Naive thymus-derived CD4-positive, alpha-beta T cell (primary cell): ENCODE data around the gene PACS2. TPM values are rescaled to one million over a fixed set of nuclear protein-coding genes. Genes with fewer than 3 reads are reported as not detected.
"Not testable (repeated sequence)": the region's sequence is repeated elsewhere in the genome, so short reads cannot be mapped to it uniquely, and the experiment has no call there.

Source experiments
- ATAC-seq: fragments of 150-1000 bp; cut with Tn5 transposase; 2 replicates; pipeline ENCODE4 v1.10.0; 2021; ENCODE audit warnings: mild to moderate bottlenecking, moderate library complexity
- CTCF ChIA-PET: fragments of 350-600 bp; sonication (Branson Sonifier 250); formaldehyde crosslinking; loops from one replicate; lab custom pipeline; 2021; ENCODE audit warnings: antibody characterized with exemption; lab: Charles Lee
- POLR2A ChIA-PET: fragments of 350-600 bp; sonication (Branson Sonifier 250); formaldehyde crosslinking; loops from one replicate; lab custom pipeline; 2021; ENCODE audit warnings: antibody characterized with exemption, inconsistent platforms; lab: Charles Lee
- DNase-seq, 9 donors: peaks; one replicate each; pipeline versions ENCODE4 v3.0.0 to v3.0.0-alpha.2; 2020 to 2022; ENCODE audit warnings: mixed read lengths in 1 of 9
- H3K27ac ChIP-seq: one replicate; pipeline ENCODE4 v1.7.0; 2013; ENCODE audit warnings: mild to moderate bottlenecking, low read depth, low read length, moderate library complexity
- H3K27me3 ChIP-seq, 2 donors: one replicate each; pipeline ENCODE4 v1.7.0; 2013; ENCODE audit warnings: low read length in 2 of 2, mild to moderate bottlenecking in 2 of 2, moderate library complexity in 2 of 2; ENCODE audit not compliant: control insufficient read depth in 2 of 2, insufficient read depth in 2 of 2
- H3K36me3 ChIP-seq, 3 experiments: 1 replicate in 2 of 3; 2 replicates in 1 of 3; pipeline ENCODE4 v1.7.0; 2013; ENCODE audit warnings: low read length in 3 of 3, mild to moderate bottlenecking in 3 of 3, moderate library complexity in 1 of 3; ENCODE audit not compliant: insufficient read depth in 3 of 3, control insufficient read depth in 2 of 3
- H3K4me1 ChIP-seq, 2 donors: one replicate each; pipeline ENCODE4 v1.7.0; 2013; ENCODE audit warnings: low read length in 2 of 2, mild to moderate bottlenecking in 2 of 2, moderate library complexity in 1 of 2; ENCODE audit not compliant: control insufficient read depth in 2 of 2, insufficient read depth in 2 of 2
- H3K4me3 ChIP-seq: 2 replicates; pipeline ENCODE4 v1.7.0; 2013; ENCODE audit warnings: mild to moderate bottlenecking, low read length
- H3K9me3 ChIP-seq, 3 experiments: 1 replicate in 2 of 3; 2 replicates in 1 of 3; pipeline ENCODE4 v1.7.0; 2013; ENCODE audit warnings: low read length in 3 of 3; ENCODE audit not compliant: control insufficient read depth in 2 of 3
- H3K27ac Mint-ChIP-seq, 9 donors: one replicate each; pipeline ENCODE4 v1.8.0; 2020 to 2022; ENCODE audit warnings: mixed read lengths in 9 of 9, mild to moderate bottlenecking in 8 of 9, moderate library complexity in 5 of 9, inconsistent platforms in 2 of 9
- H3K27me3 Mint-ChIP-seq, 5 donors: one replicate each; pipeline ENCODE4 v1.8.0; 2021 to 2022; ENCODE audit warnings: mixed read lengths in 5 of 5, mild to moderate bottlenecking in 1 of 5
- H3K36me3 Mint-ChIP-seq, 5 donors: one replicate each; pipeline ENCODE4 v1.8.0; 2020 to 2022; ENCODE audit warnings: mixed read lengths in 5 of 5, mild to moderate bottlenecking in 3 of 5, inconsistent platforms in 1 of 5
- H3K4me1 Mint-ChIP-seq, 7 donors: one replicate each; pipeline ENCODE4 v1.8.0; 2020 to 2022; ENCODE audit warnings: mixed read lengths in 7 of 7, mild to moderate bottlenecking in 3 of 7, inconsistent platforms in 1 of 7
- H3K4me3 Mint-ChIP-seq, 10 donors: one replicate each; pipeline ENCODE4 v1.8.0; 2020 to 2022; ENCODE audit warnings: mild to moderate bottlenecking in 10 of 10, mixed read lengths in 10 of 10, moderate library complexity in 6 of 10, inconsistent platforms in 2 of 10
- H3K9me3 Mint-ChIP-seq, 11 donors: one replicate each; pipeline ENCODE4 v1.8.0; 2020 to 2022; ENCODE audit warnings: mixed read lengths in 11 of 11, mild to moderate bottlenecking in 4 of 11, inconsistent platforms in 1 of 11, moderate library complexity in 1 of 11
- intact Hi-C, 2 donors: fragments of 100-400 bp; cut with micrococcal nuclease; formaldehyde crosslinking; loops; one replicate each; pipeline ENCODE4 v1.15.1; 2023
- polyA plus RNA-seq, 2 donors: library from polyadenylated mRNA; unstranded; fragments of 300-500 nt; fragmentation: Illumina TruSeq; gene quantifications; one replicate each; pipeline ENCODE4 v1.2.3, GENCODE V29; 2021
- total RNA-seq, 6 experiments: library from RNA in 5 of 6; stranded (reverse) in 5 of 6; gene quantifications; 1 replicate in 5 of 6; 2 replicates in 1 of 6; pipeline ENCODE4 v1.2.3 and lab custom pipeline; 2021 to 2026

The PACS2 gene
- total and polyA plus RNA-seq, 7 experiments from 2014 or later, result 1.5 to 75.4 (median 69.2) TPM

- peak overlapping the region; percentile 94 for H3K27ac ChIP-seq
- not testable (repeated sequence) for H3K9me3 ChIP-seq, H3K27me3 ChIP-seq, ATAC-seq, H3K36me3 ChIP-seq, H3K9me3 Mint-ChIP-seq, H3K27me3 Mint-ChIP-seq
- Mint-ChIP-seq H3K4me1 (peaks cover 34 to 52% (median 38%) of the 10 kb centered on the region in 7 donors), H3K4me3 (peak overlapping the region; percentile 71 to 93 (median 90)), H3K36me3 (peaks cover 0 to 19% (median 2%) of the 10 kb centered on the region in 5 donors), H3K27ac (peak overlapping the region; percentile 38 to 95 (median 89))
- H3K4me1 ChIP-seq, result peaks cover 0 to 22% of the 10 kb centered on the region in 2 donors
- intact Hi-C loops, result loop anchor here (1.0 to 10.0 kb wide), 21 partner anchors 12 to 550 kb away; partner anchors contain the start of genes NUDT14 (in 2 of the 2), PACS2 (in 2 of the 2), SIVA1 (in 2 of the 2) and AKT1 (in 1 of the 2)
- peak in 1 of 9 donors; percentile 26 for DNase-seq
- H3K4me3 ChIP-seq, result peak overlapping the region; percentile 73
- CTCF ChIA-PET, result interaction anchor here (0.6 to 1.2 kb wide), 2 partner anchors 22 to 145 kb away, joined by 3 read pairs; no protein-coding TSS in a partner anchor
- POLR2A ChIA-PET, result interaction anchor here (0.6 to 2.8 kb wide), 4 partner anchors 9 to 88 kb away, joined by 3 to 58 read pairs (median 6); partner anchors contain the start of gene PACS2
Observed at GRCh38 chr14:105301915-105302249, 12.7 kb upstream of the PACS2 start.

GRCh38 chr14:105303949-105304348, 10.6 kb upstream of the PACS2 start:
- no peak for DNase-seq
- H3K9me3 Mint-ChIP-seq, result no peaks in the 10 kb centered on the region
- peaks cover 0 to 18% (median 2%) of the 10 kb centered on the region in 5 donors for H3K36me3 Mint-ChIP-seq
- Histone ChIP-seq H3K4me3 (no peak overlapping the region), H3K27me3 (no peaks in the 10 kb centered on the region), H3K4me1 (peaks cover 0 to 17% of the 10 kb centered on the region in 2 donors), H3K36me3 (peaks cover 0 to 3% (median 0%) of the 10 kb centered on the region in 3 experiments), H3K27ac (no peak overlapping the region), H3K9me3 (no peaks in the 10 kb centered on the region)
- peak overlapping the region in 4 of 9 donors; percentile 4 to 71 (median 34) for H3K27ac Mint-ChIP-seq
- CTCF ChIA-PET, result interaction anchor here (0.6 kb wide), 1 partner anchor 138 kb away, joined by 3 read pairs; no protein-coding TSS in a partner anchor
- H3K27me3 Mint-ChIP-seq, result no peaks in the 10 kb centered on the region
- POLR2A ChIA-PET, result no interaction called here
- ATAC-seq, result no peak
- H3K4me1 Mint-ChIP-seq, result peaks cover 25 to 41% (median 33%) of the 10 kb centered on the region in 7 donors
- peak overlapping the region in 1 of 10 donors; percentile 0 for H3K4me3 Mint-ChIP-seq
- intact Hi-C loops, result loop anchor here (5.0 to 10.0 kb wide), 8 partner anchors 48 to 552 kb away; partner anchors contain the start of genes AKT1 (in 1 of the 2), CLBA1 (in 1 of the 2), MTA1 (in 1 of the 2) and NUDT14 (in 1 of the 2)

GRCh38 chr14:105304565-105304964, 10.0 kb upstream of the PACS2 start:
- H3K4me3 ChIP-seq, result no peak overlapping the region
- POLR2A ChIA-PET, result interaction anchor here (1.1 to 1.4 kb wide), 2 partner anchors 10 to 12 kb away, joined by 4 to 6 read pairs; partner anchors contain the start of gene PACS2
- no peaks in the 10 kb centered on the region for H3K27me3 Mint-ChIP-seq
- peaks cover 0 to 16% (median 2%) of the 10 kb centered on the region in 5 donors for H3K36me3 Mint-ChIP-seq
- CTCF ChIA-PET, result interaction anchor here (1.0 kb wide), 1 partner anchor 47 kb away, joined by 3 read pairs; no protein-coding TSS in a partner anchor
- H3K27ac ChIP-seq, result no peak overlapping the region
- H3K4me1 Mint-ChIP-seq, result peaks cover 21 to 35% (median 29%) of the 10 kb centered on the region in 7 donors
- DNase-seq (no peak), ATAC-seq (no peak)
- H3K9me3 ChIP-seq, result no peaks in the 10 kb centered on the region
- H3K27ac Mint-ChIP-seq, result peak overlapping the region in 8 of 9 donors; percentile 22 to 91 (median 46)
- peaks cover 0 to 13% of the 10 kb centered on the region in 2 donors for H3K4me1 ChIP-seq
- H3K4me3 Mint-ChIP-seq, result peak overlapping the region in 1 of 10 donors; percentile 13
- no peaks in the 10 kb centered on the region for H3K9me3 Mint-ChIP-seq
- H3K36me3 ChIP-seq, result peaks cover 0 to 3% (median 0%) of the 10 kb centered on the region in 3 experiments
- intact Hi-C loops, result loop anchor here (5.0 to 10.0 kb wide), 8 partner anchors 48 to 552 kb away; partner anchors contain the start of genes AKT1 (in 1 of the 2), CLBA1 (in 1 of the 2), MTA1 (in 1 of the 2) and NUDT14 (in 1 of the 2)
- H3K27me3 ChIP-seq, result no peaks in the 10 kb centered on the region

GRCh38 chr14:105305345-105305744, 9.2 kb upstream of the PACS2 start:
- Mint-ChIP-seq H3K4me3 (peak overlapping the region in 4 of 10 donors; percentile 23 to 55 (median 42)), H3K27me3 (no peaks in the 10 kb centered on the region), H3K36me3 (peaks cover 0 to 13% (median 2%) of the 10 kb centered on the region in 5 donors), H3K4me1 (peaks cover 17 to 30% (median 25%) of the 10 kb centered on the region in 7 donors), H3K27ac (peak overlapping the region; percentile 67 to 92 (median 89)), H3K9me3 (no peaks in the 10 kb centered on the region)
- ATAC-seq, result no peak
- ChIA-PET POLR2A (interaction anchor here (0.7 to 1.4 kb wide), 3 partner anchors 9 to 138 kb away, joined by 3 to 6 read pairs (median 4); partner anchors contain the start of gene PACS2), CTCF (interaction anchor here (0.6 to 1.0 kb wide), 2 partner anchors 13 to 47 kb away, joined by 3 read pairs; no protein-coding TSS in a partner anchor)
- intact Hi-C loops, result loop anchor here in 1 of 2 donors (10.0 kb wide), 1 partner anchor 511 kb away; the partner anchor contains the start of gene AKT1
- H3K27ac ChIP-seq, result no peak overlapping the region
- no peak for DNase-seq
- peaks cover 0 to 9% of the 10 kb centered on the region in 2 donors for H3K4me1 ChIP-seq
- H3K9me3 ChIP-seq, result no peaks in the 10 kb centered on the region
- no peaks in the 10 kb centered on the region for H3K27me3 ChIP-seq
- H3K36me3 ChIP-seq, result peaks cover 0 to 3% (median 0%) of the 10 kb centered on the region in 3 experiments
- no peak overlapping the region for H3K4me3 ChIP-seq

GRCh38 chr14:105305791-105306190, 8.8 kb upstream of the PACS2 start:
- no peak overlapping the region for H3K4me3 Mint-ChIP-seq
- no peak overlapping the region for H3K27ac ChIP-seq
- ChIA-PET CTCF (interaction anchor here (0.6 to 1.0 kb wide), 2 partner anchors 14 to 46 kb away, joined by 3 read pairs; no protein-coding TSS in a partner anchor), POLR2A (interaction anchor here (0.7 to 1.4 kb wide), 3 partner anchors 9 to 137 kb away, joined by 3 to 6 read pairs (median 4); partner anchors contain the start of gene PACS2)
- no peak overlapping the region for H3K4me3 ChIP-seq
- H3K9me3 Mint-ChIP-seq, result no peaks in the 10 kb centered on the region
- no peaks in the 10 kb centered on the region for H3K27me3 Mint-ChIP-seq
- peaks cover 0 to 9% of the 10 kb centered on the region in 2 donors for H3K4me1 ChIP-seq
- no peak for DNase-seq
- H3K27ac Mint-ChIP-seq, result peak overlapping the region in 5 of 9 donors; percentile 67 to 92 (median 85)
- no peaks in the 10 kb centered on the region for H3K27me3 ChIP-seq
- intact Hi-C loops, result loop anchor here in 1 of 2 donors (10.0 kb wide), 1 partner anchor 511 kb away; the partner anchor contains the start of gene AKT1
- H3K4me1 Mint-ChIP-seq, result peaks cover 17 to 30% (median 25%) of the 10 kb centered on the region in 7 donors
- H3K36me3 ChIP-seq, result peaks cover 0 to 3% (median 0%) of the 10 kb centered on the region in 3 experiments
- ATAC-seq, result no peak
- H3K9me3 ChIP-seq, result no peaks in the 10 kb centered on the region
- H3K36me3 Mint-ChIP-seq, result peaks cover 0 to 13% (median 2%) of the 10 kb centered on the region in 5 donors

- H3K4me3 Mint-ChIP-seq, result no peak overlapping the region
- no peaks in the 10 kb centered on the region for H3K9me3 Mint-ChIP-seq
- no peak for DNase-seq
- Histone ChIP-seq H3K9me3 (no peaks in the 10 kb centered on the region), H3K27me3 (no peaks in the 10 kb centered on the region), H3K4me3 (no peak overlapping the region), H3K27ac (no peak overlapping the region), H3K4me1 (peaks cover 0 to 9% of the 10 kb centered on the region in 2 donors), H3K36me3 (no peaks in the 10 kb centered on the region)
- intact Hi-C loops, result loop anchor here in 1 of 2 donors (10.0 kb wide), 1 partner anchor 512 kb away; the partner anchor contains the start of gene AKT1
- ChIA-PET POLR2A (no interaction called here), CTCF (interaction anchor here (1.0 kb wide), 1 partner anchor 15 kb away, joined by 3 read pairs; no protein-coding TSS in a partner anchor)
- ATAC-seq, result no peak
- H3K4me1 Mint-ChIP-seq, result peaks cover 14 to 29% (median 23%) of the 10 kb centered on the region in 7 donors
- H3K27ac Mint-ChIP-seq, result peak overlapping the region in 4 of 9 donors; percentile 17 to 68 (median 64)
- H3K36me3 Mint-ChIP-seq, result peaks cover 0 to 13% (median 2%) of the 10 kb centered on the region in 5 donors
- H3K27me3 Mint-ChIP-seq, result no peaks in the 10 kb centered on the region
Observed at GRCh38 chr14:105307052-105307727, 7.4 kb upstream of the PACS2 start.
